AG04449 (cell line): ENCODE results near the gene RER1.

Experiments
- CTCF ChIA-PET: fragments of 350-600 bp; formaldehyde crosslinking; extraction: SDS; loops from one replicate; lab custom pipeline; 2021; ENCODE audit warnings: antibody characterized with exemption; lab: Yijun Ruan, JAX
- POLR2A ChIA-PET: fragments of 400-600, 350-600 bp; formaldehyde crosslinking; extraction: SDS; loops from one replicate; lab custom pipeline; 2020; ENCODE audit warnings: antibody characterized with exemption, inconsistent platforms; lab: Yijun Ruan, JAX
- DNase-seq: peaks from one replicate; pipeline ENCODE4 v3.0.0-alpha.2; 2010; ENCODE audit warnings: low read depth, low spot score
- H3K4me3 ChIP-seq: 2 replicates; pipeline ENCODE4 v1.5.1; 2011; ENCODE audit warnings: low read depth, mild to moderate bottlenecking, control low read depth, low read length
- CTCF ChIP-seq: IDR thresholded peaks from one replicate; pipeline ENCODE4 v1.5.1; 2011; ENCODE audit warnings: mild to moderate bottlenecking, moderate library complexity, low read length, control low read depth, inconsistent platforms; ENCODE audit not compliant: insufficient read depth; ENCODE audit errors: missing control alignments

The RER1 gene

DNA sequence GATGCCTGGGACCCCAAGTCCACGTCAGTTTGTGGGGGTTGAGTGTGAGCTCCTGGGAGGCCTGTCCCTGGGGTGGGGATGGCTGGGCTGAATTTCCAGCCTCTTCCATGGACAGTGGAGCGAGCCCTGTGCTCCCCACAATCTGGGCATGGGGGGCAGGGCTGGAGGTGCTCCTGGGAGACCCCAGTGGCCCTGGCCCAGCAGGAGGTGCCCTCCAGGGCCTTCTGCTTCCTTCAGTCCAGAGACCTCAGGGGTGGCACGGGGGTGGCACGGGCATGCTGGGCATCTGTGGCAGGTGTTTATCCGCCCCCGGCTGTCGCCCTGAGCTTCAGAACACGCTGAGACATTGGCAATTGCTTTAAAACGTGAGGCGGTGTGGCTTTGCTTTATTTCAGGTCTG lies 41.1 kb upstream of the RER1 start:
- CTCF ChIA-PET: no interaction called here

GRCh38 chr1:2350911-2351655 lies 40.6 kb upstream of the RER1 start:
- ChIA-PET POLR2A (no interaction called here), CTCF (interaction anchor here (1.5 to 1.8 kb wide), 2 partner anchors 9 to 31 kb away, joined by 5 read pairs; no protein-coding TSS in a partner anchor)
- H3K4me3 ChIP-seq: no peak overlapping the region
- TF ChIP-seq CTCF: no peak
- DNase-seq: no peak

More for the DNA sequence above, 41.1 kb upstream of the RER1 start:
- no peak overlapping the region for H3K4me3 ChIP-seq
- TF ChIP-seq CTCF: no peak
- no peak for DNase-seq
- POLR2A ChIA-PET: no interaction called here

- TF ChIP-seq CTCF: no peak
- DNase-seq: no peak
- ChIA-PET CTCF (interaction anchor here (1.5 to 1.8 kb wide), 2 partner anchors 10 to 30 kb away, joined by 5 read pairs; no protein-coding TSS in a partner anchor), POLR2A (no interaction called here)
- H3K4me3 ChIP-seq: no peak overlapping the region
These were observed 39.9 kb upstream of the RER1 start for GRCh38 chr1:2351723-2352122.

- no peak for DNase-seq
- CTCF ChIA-PET: interaction anchor here (1.5 to 1.8 kb wide), 2 partner anchors 10 to 30 kb away, joined by 5 read pairs; no protein-coding TSS in a partner anchor
- no peak overlapping the region for H3K4me3 ChIP-seq
- no peak for TF ChIP-seq CTCF
- POLR2A ChIA-PET: no interaction called here
These were observed 39.2 kb upstream of the RER1 start for GRCh38 chr1:2352341-2352896.

GRCh38 chr1:2352897-2353550 lies 38.6 kb upstream of the RER1 start:
- ChIA-PET CTCF (no interaction called here), POLR2A (no interaction called here)
- DNase-seq: no peak
- no peak for TF ChIP-seq CTCF
- no peak overlapping the region for H3K4me3 ChIP-seq
